SK-N-MC (cell line): ENCODE data around the gene SIDT1.

ENCODE experiments used
- EZH2 ChIP-seq: fragments of 200-600 bp; sonication (generic); IDR thresholded peaks from one replicate; pipeline ENCODE4 v1.6.1; 2017; ENCODE audit warnings: antibody characterized with exemption
- POLR2AphosphoS5 ChIP-seq: IDR thresholded peaks from 2 replicates; pipeline ENCODE4 v1.6.1; 2012; ENCODE audit warnings: mild to moderate bottlenecking, low read depth, low read length, borderline replicate concordance

- no peak for TF ChIP-seq POLR2AphosphoS5
- no peak for TF ChIP-seq EZH2
Observed at GRCh38 chr3:113516115-113516505, 16.2 kb upstream of the SIDT1 start.
